Memory B cell (primary cell): ENCODE results near the gene MRGPRF.
"Not testable (repeated sequence)": the region's sequence is repeated elsewhere in the genome, so short reads cannot be mapped to it uniquely, and the experiment has no call there.

Experiments used
- ATAC-seq: fragments of 150-1000 bp; cut with Tn5 transposase; 2 replicates; pipeline ENCODE4 v1.10.0; 2021; ENCODE audit warnings: low read depth, mild to moderate bottlenecking, moderate library complexity
- DNase-seq, 2 donors: peaks; one replicate each; pipeline ENCODE4 v3.0.0; 2022; ENCODE audit warnings: low spot score in 2 of 2
- H3K27ac Mint-ChIP-seq: one replicate; pipeline ENCODE4 v1.8.0; 2022; ENCODE audit warnings: mild to moderate bottlenecking, moderate library complexity, mixed read lengths
- H3K27me3 Mint-ChIP-seq: one replicate; pipeline ENCODE4 v1.8.0; 2022; ENCODE audit warnings: mixed read lengths
- H3K36me3 Mint-ChIP-seq: one replicate; pipeline ENCODE4 v1.8.0; 2022; ENCODE audit warnings: mild to moderate bottlenecking, mixed read lengths
- H3K4me1 Mint-ChIP-seq: one replicate; pipeline ENCODE4 v1.8.0; 2022; ENCODE audit warnings: mixed read lengths
- H3K4me3 Mint-ChIP-seq: one replicate; pipeline ENCODE4 v1.8.0; 2022; ENCODE audit warnings: mild to moderate bottlenecking, moderate library complexity, mixed read lengths
- H3K9me3 Mint-ChIP-seq: one replicate; pipeline ENCODE4 v1.8.0; 2022; ENCODE audit warnings: mixed read lengths

Gene MRGPRF

GRCh38 chr11:69005183-69005630 lies 7.8 kb downstream of the MRGPRF start:
- Mint-ChIP-seq H3K4me3 (peak overlapping the region; percentile 4), H3K36me3 (no peaks in the 10 kb centered on the region), H3K27ac (no peak overlapping the region), H3K27me3 (peaks cover 22% of the 10 kb centered on the region), H3K4me1 (no peaks in the 10 kb centered on the region), H3K9me3 (no peaks in the 10 kb centered on the region)
- ATAC-seq (no peak), DNase-seq (no peak)

- no peaks in the 10 kb centered on the region for H3K36me3 Mint-ChIP-seq
- ATAC-seq (no peak), DNase-seq (no peak)
- H3K4me1 Mint-ChIP-seq: no peaks in the 10 kb centered on the region
- no peak overlapping the region for H3K27ac Mint-ChIP-seq
- no peak overlapping the region for H3K4me3 Mint-ChIP-seq
- no peaks in the 10 kb centered on the region for H3K9me3 Mint-ChIP-seq
- H3K27me3 Mint-ChIP-seq: peaks cover 18% of the 10 kb centered on the region
Observed at GRCh38 chr11:69004411-69005182, 8.4 kb downstream of the MRGPRF start.

- Mint-ChIP-seq H3K27me3 (peaks cover 20% of the 10 kb centered on the region), H3K27ac (no peak overlapping the region), H3K9me3 (no peaks in the 10 kb centered on the region), H3K4me3 (no peak overlapping the region), H3K36me3 (no peaks in the 10 kb centered on the region), H3K4me1 (no peaks in the 10 kb centered on the region)
- DNase-seq (no peak), ATAC-seq (no peak)
Observed at GRCh38 chr11:69003866-69004367, 9.1 kb downstream of the MRGPRF start.

GRCh38 chr11:69003301-69003865 lies 9.7 kb downstream of the MRGPRF start:
- Mint-ChIP-seq H3K4me1 (no peaks in the 10 kb centered on the region), H3K4me3 (no peak overlapping the region), H3K9me3 (no peaks in the 10 kb centered on the region), H3K27me3 (peaks cover 21% of the 10 kb centered on the region), H3K36me3 (no peaks in the 10 kb centered on the region), H3K27ac (no peak overlapping the region)
- DNase-seq: no peak
- no peak for ATAC-seq

- no peak overlapping the region for H3K27ac Mint-ChIP-seq
- H3K4me1 Mint-ChIP-seq: no peaks in the 10 kb centered on the region
- ATAC-seq (no peak), DNase-seq (no peak)
- no peaks in the 10 kb centered on the region for H3K36me3 Mint-ChIP-seq
- no peaks in the 10 kb centered on the region for H3K9me3 Mint-ChIP-seq
- peaks cover 23% of the 10 kb centered on the region for H3K27me3 Mint-ChIP-seq
- H3K4me3 Mint-ChIP-seq: no peak overlapping the region
Observed at GRCh38 chr11:69002570-69003231, 10.3 kb downstream of the MRGPRF start.

GRCh38 chr11:69002110-69002569 lies 10.9 kb downstream of the MRGPRF start:
- no peaks in the 10 kb centered on the region for H3K4me1 Mint-ChIP-seq
- ATAC-seq: no peak
- H3K27me3 Mint-ChIP-seq: peaks cover 24% of the 10 kb centered on the region

GRCh38 chr11:69001243-69002081 lies 11.6 kb downstream of the MRGPRF start:
- no peak for DNase-seq
- H3K9me3 Mint-ChIP-seq: no peaks in the 10 kb centered on the region
- H3K4me3 Mint-ChIP-seq: no peak overlapping the region
- H3K27me3 Mint-ChIP-seq: peaks cover 27% of the 10 kb centered on the region
- H3K27ac Mint-ChIP-seq: no peak overlapping the region
- ATAC-seq: no peak
- H3K4me1 Mint-ChIP-seq: no peaks in the 10 kb centered on the region
- no peaks in the 10 kb centered on the region for H3K36me3 Mint-ChIP-seq

More at GRCh38 chr11:69002110-69002569, 10.9 kb downstream of the MRGPRF start:
- Mint-ChIP-seq H3K9me3 (no peaks in the 10 kb centered on the region), H3K27ac (no peak overlapping the region), H3K4me3 (no peak overlapping the region), H3K36me3 (no peaks in the 10 kb centered on the region)
- DNase-seq: no peak

- no peaks in the 10 kb centered on the region for H3K9me3 Mint-ChIP-seq
- no peak for DNase-seq
- no peak for ATAC-seq
- H3K4me1 Mint-ChIP-seq: no peaks in the 10 kb centered on the region
- no peaks in the 10 kb centered on the region for H3K36me3 Mint-ChIP-seq
- H3K27me3 Mint-ChIP-seq: peaks cover 28% of the 10 kb centered on the region
- H3K27ac Mint-ChIP-seq: no peak overlapping the region
- no peak overlapping the region for H3K4me3 Mint-ChIP-seq
Observed at GRCh38 chr11:69000831-69001242, 12.2 kb downstream of the MRGPRF start.

- DNase-seq (no peak), ATAC-seq (no peak)
- Mint-ChIP-seq H3K4me3 (no peak overlapping the region), H3K36me3 (no peaks in the 10 kb centered on the region), H3K9me3 (no peaks in the 10 kb centered on the region), H3K4me1 (no peaks in the 10 kb centered on the region), H3K27ac (no peak overlapping the region), H3K27me3 (peaks cover 23% of the 10 kb centered on the region)
Observed at GRCh38 chr11:69000391-69000790, 12.7 kb downstream of the MRGPRF start.

GRCh38 chr11:68999748-69000355 lies 13.2 kb downstream of the MRGPRF start:
- H3K36me3 Mint-ChIP-seq, H3K27ac Mint-ChIP-seq, H3K4me3 Mint-ChIP-seq, H3K9me3 Mint-ChIP-seq, ATAC-seq, H3K4me1 Mint-ChIP-seq, DNase-seq: not testable (repeated sequence)
- H3K27me3 Mint-ChIP-seq: peaks cover 22% of the 10 kb centered on the region

- H3K27ac Mint-ChIP-seq: no peak overlapping the region
- H3K4me3 Mint-ChIP-seq: no peak overlapping the region
- H3K4me1 Mint-ChIP-seq: no peaks in the 10 kb centered on the region
- no peaks in the 10 kb centered on the region for H3K9me3 Mint-ChIP-seq
- H3K36me3 Mint-ChIP-seq: no peaks in the 10 kb centered on the region
- H3K27me3 Mint-ChIP-seq: peaks cover 24% of the 10 kb centered on the region
- DNase-seq (no peak), ATAC-seq (no peak)
Observed at GRCh38 chr11:68999093-68999747, 13.8 kb downstream of the MRGPRF start.

GRCh38 chr11:68998390-68998911 lies 14.6 kb downstream of the MRGPRF start:
- DNase-seq: no peak
- H3K4me3 Mint-ChIP-seq: no peak overlapping the region

GRCh38 chr11:68997995-68998348 lies 15.1 kb downstream of the MRGPRF start:
- H3K36me3 Mint-ChIP-seq: no peaks in the 10 kb centered on the region
- H3K27ac Mint-ChIP-seq: no peak overlapping the region
- no peak for DNase-seq
- no peak for ATAC-seq
- no peaks in the 10 kb centered on the region for H3K4me1 Mint-ChIP-seq
- peaks cover 22% of the 10 kb centered on the region for H3K27me3 Mint-ChIP-seq
- H3K9me3 Mint-ChIP-seq: no peaks in the 10 kb centered on the region
- H3K4me3 Mint-ChIP-seq: no peak overlapping the region

More at GRCh38 chr11:68998390-68998911, 14.6 kb downstream of the MRGPRF start:
- H3K9me3 Mint-ChIP-seq: no peaks in the 10 kb centered on the region
- no peak overlapping the region for H3K27ac Mint-ChIP-seq
- H3K36me3 Mint-ChIP-seq: no peaks in the 10 kb centered on the region
- H3K4me1 Mint-ChIP-seq: no peaks in the 10 kb centered on the region
- ATAC-seq: no peak
- peaks cover 24% of the 10 kb centered on the region for H3K27me3 Mint-ChIP-seq
